OCI-LY1 (cell line): Measurements from ENCODE around the gene CCDC198.

Source experiments
- H2AFZ ChIP-seq: fragments of 200-600 bp; sonication (generic), shearing (Covaris generic); 2 replicates; pipeline ENCODE4 v1.6.0; 2014; ENCODE audit warnings: antibody characterized with exemption, mild to moderate bottlenecking, low read length
- H3F3A ChIP-seq: fragments of 200-600 bp; sonication (generic), shearing (Covaris generic); 2 replicates; pipeline ENCODE4 v1.6.0; 2014; ENCODE audit warnings: mild to moderate bottlenecking, antibody characterized with exemption, low read length, moderate library complexity; ENCODE audit not compliant: insufficient read depth
- H3K27ac ChIP-seq: fragments of 200-600 bp; sonication (generic); 2 replicates; pipeline ENCODE4 v1.5.1; 2014; ENCODE audit warnings: low read length, mixed run types, mild to moderate bottlenecking, low read depth; ENCODE audit not compliant: poor library complexity, severe bottlenecking
- H3K27me3 ChIP-seq: fragments of 200-600 bp; sonication (generic); 2 replicates; pipeline ENCODE4 v1.6.0; 2014; ENCODE audit warnings: antibody characterized with exemption, mild to moderate bottlenecking, low read length, moderate library complexity; ENCODE audit not compliant: insufficient read depth
- H3K36me3 ChIP-seq: fragments of 200-600 bp; sonication (generic); 2 replicates; pipeline ENCODE4 v1.6.1; 2014; ENCODE audit warnings: mild to moderate bottlenecking, antibody characterized with exemption, low read length, moderate library complexity, mixed read lengths; ENCODE audit not compliant: insufficient read depth
- H3K4me1 ChIP-seq: fragments of 200-600 bp; sonication (generic); 2 replicates; pipeline ENCODE4 v1.5.1; 2014; ENCODE audit warnings: mild to moderate bottlenecking, low read length, moderate library complexity; ENCODE audit not compliant: insufficient read depth, severe bottlenecking
- H3K4me2 ChIP-seq: fragments of 200-600 bp; sonication (generic), shearing (Covaris generic); 2 replicates; pipeline ENCODE4 v1.6.1; 2014; ENCODE audit warnings: low read length
- H3K4me3 ChIP-seq: fragments of 200-600 bp; sonication (generic); 2 replicates; pipeline ENCODE4 v1.5.1; 2014; ENCODE audit warnings: low read length, low read depth, mild to moderate bottlenecking, mixed read lengths; ENCODE audit not compliant: poor library complexity, severe bottlenecking
- H3K79me2 ChIP-seq: fragments of 200-600 bp; shearing (Covaris generic); 2 replicates; pipeline ENCODE4 v1.6.1; 2016; ENCODE audit warnings: mixed run types, low read length, mixed read lengths; ENCODE audit not compliant: insufficient read depth
- H3K9ac ChIP-seq: fragments of 200-600 bp; sonication (generic), shearing (Covaris generic); 2 replicates; pipeline ENCODE4 v1.6.1; 2014; ENCODE audit warnings: mild to moderate bottlenecking, low read length, mixed read lengths
- H3K9me2 ChIP-seq: fragments of 200-600 bp; sonication (generic), shearing (Covaris generic); 2 replicates; pipeline ENCODE4 v1.6.1; 2014; ENCODE audit warnings: low read depth, mild to moderate bottlenecking, low read length, mixed read lengths
- H3K9me3 ChIP-seq: fragments of 200-600 bp; shearing (Covaris generic); 2 replicates; pipeline ENCODE4 v1.6.1; 2014; ENCODE audit warnings: low read length, mixed read lengths
- H4K20me1 ChIP-seq: fragments of 200-600 bp; sonication (generic), shearing (Covaris generic); 2 replicates; pipeline ENCODE4 v1.6.0; 2016; ENCODE audit warnings: mild to moderate bottlenecking, low read length; ENCODE audit not compliant: insufficient read depth
- EZH2 ChIP-seq: fragments of 200-600 bp; sonication (generic), shearing (Covaris generic); IDR thresholded peaks from 2 replicates; pipeline ENCODE4 v1.8.0; 2017; ENCODE audit warnings: borderline replicate concordance, mixed run types, mild to moderate bottlenecking, antibody characterized with exemption, low read length, moderate library complexity, mixed read lengths
- TF ChIP-seq, protein P1 (sequence below): fragments of 200-600 bp; sonication (generic), shearing (Covaris generic); IDR thresholded peaks from 2 replicates; pipeline ENCODE4 v1.5.1; 2017; ENCODE audit warnings: mild to moderate bottlenecking, antibody characterized with exemption, low read length, moderate library complexity, mixed read lengths

CCDC198 gene

DNA sequence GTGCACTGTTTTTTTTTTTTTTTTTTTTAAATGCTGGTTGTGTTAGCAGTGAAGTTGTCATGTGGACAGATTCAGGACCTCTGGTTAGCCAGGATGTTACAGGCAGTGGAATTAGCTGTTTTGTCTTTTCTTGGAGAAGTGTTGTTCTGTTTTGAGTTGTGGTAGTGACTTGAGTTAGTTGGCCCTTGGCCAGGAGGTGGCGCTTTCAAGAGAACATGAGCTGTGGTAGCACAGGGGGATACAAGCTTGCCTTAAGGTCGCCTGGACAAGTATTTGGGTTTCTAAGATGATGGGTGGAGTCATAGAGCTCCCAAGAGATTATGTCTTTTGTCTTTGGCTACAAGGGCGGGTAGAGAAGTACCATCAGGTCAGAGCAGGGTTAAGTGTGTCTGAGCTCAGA lies 33.3 kb upstream of the CCDC198 start:
- Histone ChIP-seq H3K27ac (no peak overlapping the region), H3F3A (no peaks in the 10 kb centered on the region), H4K20me1 (no peaks in the 10 kb centered on the region), H3K9me3 (no peaks in the 10 kb centered on the region), H3K4me2 (no peak overlapping the region), H3K9me2 (no peaks in the 10 kb centered on the region), H2AFZ (no peak overlapping the region), H3K4me1 (no peaks in the 10 kb centered on the region), H3K27me3 (no peaks in the 10 kb centered on the region), H3K79me2 (no peaks in the 10 kb centered on the region), H3K36me3 (no peaks in the 10 kb centered on the region), H3K9ac (no peak overlapping the region), H3K4me3 (no peak overlapping the region)
- TF ChIP-seq, protein P1, sequence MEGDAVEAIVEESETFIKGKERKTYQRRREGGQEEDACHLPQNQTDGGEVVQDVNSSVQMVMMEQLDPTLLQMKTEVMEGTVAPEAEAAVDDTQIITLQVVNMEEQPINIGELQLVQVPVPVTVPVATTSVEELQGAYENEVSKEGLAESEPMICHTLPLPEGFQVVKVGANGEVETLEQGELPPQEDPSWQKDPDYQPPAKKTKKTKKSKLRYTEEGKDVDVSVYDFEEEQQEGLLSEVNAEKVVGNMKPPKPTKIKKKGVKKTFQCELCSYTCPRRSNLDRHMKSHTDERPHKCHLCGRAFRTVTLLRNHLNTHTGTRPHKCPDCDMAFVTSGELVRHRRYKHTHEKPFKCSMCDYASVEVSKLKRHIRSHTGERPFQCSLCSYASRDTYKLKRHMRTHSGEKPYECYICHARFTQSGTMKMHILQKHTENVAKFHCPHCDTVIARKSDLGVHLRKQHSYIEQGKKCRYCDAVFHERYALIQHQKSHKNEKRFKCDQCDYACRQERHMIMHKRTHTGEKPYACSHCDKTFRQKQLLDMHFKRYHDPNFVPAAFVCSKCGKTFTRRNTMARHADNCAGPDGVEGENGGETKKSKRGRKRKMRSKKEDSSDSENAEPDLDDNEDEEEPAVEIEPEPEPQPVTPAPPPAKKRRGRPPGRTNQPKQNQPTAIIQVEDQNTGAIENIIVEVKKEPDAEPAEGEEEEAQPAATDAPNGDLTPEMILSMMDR = peak; percentile 55
- TF ChIP-seq EZH2 = no peak

DNA sequence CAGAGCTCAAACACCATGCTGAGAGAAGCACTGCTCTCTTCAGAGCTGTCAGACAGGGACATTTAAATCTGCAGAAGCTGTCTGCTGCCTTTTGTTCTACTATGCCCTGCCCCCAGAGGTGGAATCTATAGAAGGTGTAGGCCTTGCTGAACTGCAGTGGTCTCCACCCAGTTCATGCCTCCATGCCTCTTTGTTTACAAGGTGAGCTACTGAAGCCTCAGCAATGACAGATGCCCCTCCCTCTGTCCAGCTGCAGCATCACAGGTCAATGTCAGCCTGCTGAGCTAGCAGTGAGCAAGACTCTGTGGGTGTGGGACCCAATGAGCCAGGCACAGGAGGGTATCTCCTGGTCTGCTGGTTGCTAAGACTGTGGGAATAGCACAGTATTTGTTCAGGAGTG lies 25.4 kb upstream of the CCDC198 start:
- Histone ChIP-seq H3K27me3 (no peaks in the 10 kb centered on the region), H3F3A (no peaks in the 10 kb centered on the region), H3K4me2 (no peak overlapping the region), H3K9me2 (no peaks in the 10 kb centered on the region), H3K79me2 (no peaks in the 10 kb centered on the region), H4K20me1 (no peaks in the 10 kb centered on the region), H3K36me3 (no peaks in the 10 kb centered on the region), H2AFZ (no peak overlapping the region), H3K9me3 (no peaks in the 10 kb centered on the region), H3K27ac (no peak overlapping the region), H3K4me1 (no peaks in the 10 kb centered on the region), H3K4me3 (no peak overlapping the region), H3K9ac (no peak overlapping the region)
- TF ChIP-seq EZH2 = no peak
- TF ChIP-seq, protein P1 = no peak

DNA sequence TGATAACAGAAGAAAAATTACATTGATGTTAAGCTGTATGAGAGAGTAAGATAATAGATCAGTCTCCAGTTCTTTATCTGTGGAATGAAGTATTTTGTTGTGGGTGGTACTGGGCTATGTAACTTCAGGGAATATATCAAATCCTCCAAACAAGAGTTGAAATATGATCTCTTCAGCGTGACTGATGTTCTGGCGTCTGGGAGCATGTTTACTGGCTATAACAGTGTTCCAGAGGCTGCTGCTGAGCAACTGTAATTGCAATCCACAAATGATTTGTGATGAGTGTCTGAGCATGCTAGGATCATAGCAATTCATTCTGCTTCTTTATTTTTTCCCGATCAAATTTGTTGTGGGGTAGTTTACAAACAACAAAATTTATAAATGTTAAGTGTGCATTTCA lies 18.6 kb upstream of the CCDC198 start:
- Histone ChIP-seq H3K4me3 (no peak overlapping the region), H3F3A (no peaks in the 10 kb centered on the region), H3K9me2 (no peaks in the 10 kb centered on the region), H3K4me2 (no peak overlapping the region), H3K27ac (no peak overlapping the region), H3K27me3 (no peaks in the 10 kb centered on the region), H2AFZ (no peak overlapping the region), H3K4me1 (no peaks in the 10 kb centered on the region), H3K9me3 (no peaks in the 10 kb centered on the region), H4K20me1 (no peaks in the 10 kb centered on the region), H3K36me3 (no peaks in the 10 kb centered on the region), H3K79me2 (no peaks in the 10 kb centered on the region), H3K9ac (no peak overlapping the region)
- TF ChIP-seq EZH2 = no peak
- TF ChIP-seq, protein P1 = no peak
